ENCODE measurements around the gene INS.

INS gene

DNA sequence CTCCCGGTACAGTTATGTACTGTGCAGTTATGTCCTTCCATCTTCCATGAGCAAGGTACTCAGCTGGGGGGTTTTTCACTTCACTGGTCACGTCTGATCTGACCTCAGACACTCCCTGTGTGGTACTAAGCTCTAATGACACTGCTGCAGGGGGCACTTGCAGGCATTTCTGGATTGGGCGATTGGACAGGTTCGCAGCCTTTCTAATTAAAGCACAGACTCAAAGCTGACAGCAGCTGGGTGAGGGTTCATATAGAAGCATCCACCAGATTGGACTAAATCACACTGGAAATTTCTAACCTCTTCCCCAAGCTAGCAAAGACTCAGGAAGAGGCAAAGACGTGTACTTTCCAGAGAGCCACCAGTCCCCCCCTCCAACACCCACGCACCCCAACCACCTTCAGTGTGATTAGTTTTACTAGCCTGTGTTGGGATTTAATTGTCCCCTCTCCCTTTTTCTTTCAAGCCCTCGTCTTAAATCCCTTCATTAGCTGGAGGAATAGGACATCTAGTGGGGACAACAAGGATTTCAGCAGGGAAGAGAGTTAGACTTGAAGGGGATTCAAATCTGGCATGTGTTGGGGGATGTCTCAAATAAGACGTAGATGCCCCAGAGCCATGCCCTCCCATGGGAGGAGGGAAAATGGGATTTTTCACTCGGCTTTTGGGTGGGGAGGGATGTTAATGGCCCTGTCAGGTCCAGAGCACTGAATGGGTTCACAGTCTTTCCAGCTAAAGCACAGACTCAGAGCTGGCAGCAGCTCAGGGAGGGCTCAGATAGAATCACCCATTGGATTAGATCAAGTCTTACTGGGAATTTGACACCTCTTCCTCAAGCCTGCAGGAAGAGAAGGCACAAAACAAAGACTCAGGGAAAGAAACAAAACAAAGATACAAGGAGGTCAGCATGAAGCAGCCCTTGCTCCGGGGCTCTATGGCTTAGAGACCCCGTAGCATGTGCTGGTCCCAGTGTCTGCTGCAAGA is 10.9 kb downstream of the INS start:
- DNase-seq: no peak

DNA sequence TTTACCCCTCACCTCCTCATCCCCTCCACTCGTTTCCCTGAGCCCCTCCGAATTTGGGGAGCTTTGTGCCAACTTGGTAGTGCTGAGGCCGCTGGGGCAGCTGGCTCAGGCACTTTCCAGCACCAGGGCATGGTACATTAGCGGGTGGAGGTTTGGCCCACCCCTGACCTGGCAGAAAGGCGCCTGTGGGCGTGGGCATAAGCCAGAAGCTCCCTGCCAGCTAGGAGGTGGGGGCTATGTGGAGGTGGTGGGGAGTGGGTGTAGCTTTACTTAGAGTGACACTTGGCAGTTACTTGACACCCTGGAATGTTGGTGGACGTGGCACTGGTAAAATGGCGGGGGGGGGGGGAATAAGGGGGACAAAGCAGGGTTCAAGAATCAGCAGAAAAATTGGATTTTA is 11.5 kb downstream of the INS start:
- no peak for DNase-seq

DNA sequence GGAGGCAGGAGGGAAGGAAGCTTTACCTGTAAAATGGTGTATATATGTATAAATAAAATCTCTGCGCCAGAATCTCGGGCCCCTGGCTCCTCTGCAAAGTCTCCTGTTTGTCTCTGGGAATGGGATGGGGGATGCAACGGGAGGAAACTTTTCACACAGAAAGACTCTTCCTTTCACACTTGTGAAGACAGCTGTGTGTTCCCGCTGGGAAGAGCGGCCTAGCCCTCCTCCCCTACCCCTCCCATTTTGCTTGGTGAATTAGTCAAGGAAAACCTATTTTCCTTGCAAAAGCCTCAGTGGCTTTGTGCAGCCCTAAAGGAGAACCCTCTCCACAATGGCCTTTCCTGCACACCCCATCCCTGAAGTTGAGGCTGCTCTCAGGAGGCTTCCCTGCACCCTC is 12.4 kb downstream of the INS start:
- no peak for DNase-seq

DNA sequence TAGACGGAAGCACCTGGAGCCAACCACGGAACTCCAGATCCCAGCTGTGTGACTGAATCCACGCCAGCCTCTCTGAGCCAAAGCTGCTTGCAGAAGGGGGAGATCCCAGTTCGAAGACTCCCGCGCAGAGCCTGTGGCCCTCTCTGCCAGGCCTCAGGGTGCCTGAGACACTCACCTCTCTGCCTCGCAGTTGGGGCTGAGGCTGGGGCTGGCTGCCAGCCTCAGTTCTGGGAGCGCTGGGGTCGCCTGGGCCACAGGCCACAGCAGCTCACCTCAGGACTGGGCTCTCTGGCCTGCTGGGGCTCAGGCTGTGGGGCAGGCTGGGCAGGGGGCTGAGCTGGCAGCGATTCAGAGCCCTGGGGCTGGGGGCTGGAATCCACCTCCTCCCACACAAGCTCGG is 13.6 kb downstream of the INS start:
- DNase-seq: no peak

DNA sequence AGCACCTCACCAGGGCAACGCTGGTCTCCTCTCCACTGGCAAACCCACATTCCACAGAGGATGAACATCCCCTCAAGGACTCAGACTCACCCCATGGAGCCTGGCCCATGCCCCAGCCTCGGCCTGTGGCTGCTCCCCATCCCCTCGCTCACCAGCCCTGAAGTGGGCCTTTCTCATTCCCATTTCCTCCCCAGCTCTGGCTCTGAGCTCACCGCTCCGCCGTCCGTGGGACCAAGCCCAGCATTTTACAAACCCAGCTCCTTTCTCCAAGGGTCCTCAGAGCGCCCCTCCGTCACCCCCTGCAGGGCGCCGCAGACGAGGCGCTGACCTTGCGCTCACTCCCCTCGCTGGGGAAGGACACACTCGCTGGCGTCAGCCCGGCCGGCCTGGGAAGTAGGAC is 15.0 kb downstream of the INS start:
- no peak for DNase-seq

DNA sequence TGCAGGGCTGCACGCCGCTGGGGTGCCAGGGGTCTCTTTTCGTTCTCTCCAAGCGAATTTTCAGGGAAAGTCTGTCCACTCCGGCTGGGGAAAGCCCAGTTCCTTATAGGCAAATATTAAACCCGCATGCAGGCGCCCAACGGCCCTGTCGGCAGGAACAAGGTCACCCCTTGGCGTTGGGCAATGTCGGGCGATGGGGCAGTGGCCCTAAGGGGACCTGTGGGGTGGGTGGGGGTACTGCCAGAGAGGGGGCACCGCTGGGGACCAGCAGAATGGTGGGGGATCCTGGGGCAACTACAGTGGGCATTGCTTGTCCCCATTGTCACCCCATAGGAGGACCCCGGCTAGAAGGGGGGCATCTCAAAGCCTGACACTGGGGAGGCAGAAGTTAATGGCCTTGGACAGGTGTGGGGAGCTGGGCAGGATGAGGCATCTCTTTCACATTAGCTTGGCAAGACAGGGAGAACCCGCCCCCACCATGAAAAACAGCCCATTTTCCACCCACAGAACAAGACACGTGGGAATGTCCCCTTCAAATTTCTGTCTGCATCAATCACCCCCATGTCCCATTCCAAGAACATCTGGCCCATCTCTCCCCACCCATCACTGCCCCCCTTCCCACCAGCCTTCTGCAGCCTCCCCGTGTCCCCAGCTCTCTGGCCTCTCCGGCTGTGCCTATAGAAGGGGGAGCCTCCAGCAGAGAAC is 16.3 kb downstream of the INS start:
- DNase-seq: no peak

DNA sequence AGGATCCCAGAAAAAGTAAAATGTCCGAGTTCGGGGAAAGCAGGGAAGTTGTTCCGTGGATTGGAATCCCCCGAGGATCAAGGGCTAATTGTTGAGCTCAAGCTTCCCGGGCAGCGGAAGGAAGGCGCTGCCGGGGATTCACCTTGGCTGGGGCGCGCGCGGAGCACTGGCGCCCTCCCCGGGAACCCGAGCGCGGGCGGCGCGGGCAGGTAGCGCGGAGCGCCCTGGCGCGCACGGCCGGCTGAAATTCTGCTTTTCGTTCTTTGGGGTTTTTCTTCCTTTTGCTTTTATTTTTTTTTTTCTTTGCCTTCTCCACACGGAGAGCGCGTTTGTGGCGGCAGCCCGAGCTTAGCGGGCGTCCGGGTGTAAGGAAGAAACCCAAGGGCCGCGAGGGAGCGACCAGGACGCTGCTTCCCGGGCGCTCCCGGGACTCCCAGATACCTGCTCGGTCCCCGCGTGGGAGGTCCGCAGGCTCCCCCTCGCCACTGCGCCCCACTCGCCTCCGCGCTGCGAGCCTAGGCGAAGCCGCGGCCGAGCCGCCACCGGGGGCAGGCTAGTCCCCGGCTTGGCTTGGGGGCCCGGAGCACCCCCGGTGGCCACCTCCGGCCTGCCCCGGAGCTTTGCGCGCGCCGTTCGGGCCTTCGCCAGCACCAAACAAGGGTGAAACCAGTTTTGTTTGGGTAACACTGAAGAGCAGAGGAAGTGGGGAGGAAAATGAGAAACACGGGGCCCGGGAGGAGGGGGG is 17.0 kb downstream of the INS start:
- DNase-seq: no peak

DNA sequence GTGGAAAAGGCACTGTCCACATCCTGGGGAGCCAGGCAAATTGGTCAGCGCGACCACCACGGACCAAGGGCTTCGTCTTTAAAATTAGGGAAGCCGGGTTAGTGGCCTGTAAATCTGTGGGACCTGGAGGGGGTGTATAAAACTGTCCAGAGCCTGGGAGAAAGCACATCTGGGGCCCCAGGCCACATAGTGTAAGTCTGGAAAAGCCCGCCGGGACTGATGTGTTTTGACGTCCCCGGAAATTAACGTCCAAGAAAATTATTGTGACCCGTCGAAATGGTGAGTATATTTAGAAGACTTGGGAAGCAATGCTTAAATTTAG is 17.6 kb downstream of the INS start:
- DNase-seq: no peak

DNA sequence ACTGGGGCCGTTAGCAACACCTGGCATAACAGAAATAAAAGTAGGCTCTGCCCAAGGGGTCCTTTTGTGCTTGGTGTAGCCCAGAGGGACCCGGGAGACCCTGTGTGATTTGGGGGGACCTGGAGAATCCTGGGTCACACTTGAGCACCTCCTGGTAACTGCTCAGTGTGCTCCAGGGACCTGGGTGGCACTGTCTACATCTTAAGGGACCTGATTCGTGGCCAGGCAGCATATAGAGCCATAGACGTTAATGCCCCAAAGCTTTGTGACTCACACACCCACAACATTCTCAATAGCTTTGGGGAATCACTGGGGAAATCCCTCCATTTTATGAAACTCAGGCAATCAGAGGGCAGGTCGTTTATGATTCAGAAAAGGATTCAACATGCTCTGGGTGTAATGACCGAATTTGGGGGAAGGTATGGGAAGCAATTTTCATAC is 18.2 kb downstream of the INS start:
- no peak for DNase-seq

DNA sequence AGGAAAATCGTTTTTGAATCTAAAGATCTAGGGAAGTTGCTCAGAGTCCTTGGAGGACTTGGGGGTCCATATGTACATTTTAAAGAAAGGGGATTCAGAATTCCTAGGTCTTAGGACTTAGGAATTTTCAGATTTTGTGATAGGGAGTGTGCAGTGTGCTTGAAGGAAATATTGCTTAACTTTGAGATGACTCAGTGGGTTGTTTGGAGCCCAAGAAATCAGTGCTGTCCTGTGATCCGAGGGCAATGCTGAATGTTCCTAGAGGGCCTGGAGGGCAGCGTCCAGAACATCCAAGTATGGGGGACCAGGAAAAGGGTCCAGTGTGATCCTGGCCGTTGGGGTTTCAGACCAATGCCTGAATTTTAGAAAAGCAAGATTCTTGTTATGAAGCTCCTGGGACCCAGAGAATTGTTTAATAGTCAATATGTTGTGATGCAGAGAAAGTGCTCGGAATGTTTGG is 18.7 kb downstream of the INS start:
- DNase-seq: no peak

DNA sequence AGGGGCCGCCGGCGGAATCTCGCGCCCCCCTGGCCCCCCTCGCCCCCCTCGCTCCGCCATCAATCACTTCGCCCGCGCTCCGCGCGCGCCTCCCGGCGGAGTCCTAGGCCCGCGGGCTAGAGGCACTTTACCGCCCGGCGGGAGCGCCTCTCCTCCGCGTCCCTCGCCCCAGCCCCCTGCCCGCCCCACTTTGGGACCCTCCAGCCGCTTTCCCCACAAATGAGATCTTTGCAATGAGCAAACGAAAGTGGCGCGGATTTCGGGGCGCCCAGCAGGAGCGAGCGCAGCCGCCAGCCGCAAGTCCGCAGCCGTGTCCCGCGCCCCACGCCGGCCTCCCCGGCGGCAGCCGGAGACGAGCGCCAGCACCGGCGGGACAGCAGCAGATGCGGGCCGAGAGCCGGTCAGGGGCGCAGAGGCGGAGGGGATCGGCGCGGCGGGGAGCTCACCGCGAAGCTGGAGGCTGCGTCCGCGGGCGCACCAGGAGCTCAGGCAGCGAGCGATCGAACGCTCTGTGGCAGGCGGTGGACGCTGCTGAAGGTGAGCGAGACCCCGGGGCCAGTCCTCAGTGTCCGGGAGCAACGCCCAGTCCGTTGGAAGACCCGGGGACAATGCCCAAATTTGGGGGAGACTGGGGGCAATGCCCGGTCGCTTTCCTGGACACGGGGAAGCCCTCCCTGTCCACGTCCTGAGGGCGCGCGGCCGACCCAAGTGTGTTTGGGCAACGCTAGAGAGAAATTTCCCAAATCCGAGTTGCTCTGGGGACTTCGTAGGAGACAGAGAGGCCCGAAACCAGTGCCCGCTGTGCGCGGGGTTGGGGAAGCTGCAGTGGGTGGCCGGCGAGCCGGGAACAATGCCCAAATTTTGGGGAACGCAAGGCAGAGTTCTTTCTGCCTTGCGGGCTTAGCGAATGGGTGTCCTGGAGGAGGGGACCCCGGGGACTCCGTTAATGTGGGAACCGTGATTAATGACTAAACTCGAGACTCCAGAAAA is 20.3 kb downstream of the INS start:
- DNase-seq: no peak

DNA sequence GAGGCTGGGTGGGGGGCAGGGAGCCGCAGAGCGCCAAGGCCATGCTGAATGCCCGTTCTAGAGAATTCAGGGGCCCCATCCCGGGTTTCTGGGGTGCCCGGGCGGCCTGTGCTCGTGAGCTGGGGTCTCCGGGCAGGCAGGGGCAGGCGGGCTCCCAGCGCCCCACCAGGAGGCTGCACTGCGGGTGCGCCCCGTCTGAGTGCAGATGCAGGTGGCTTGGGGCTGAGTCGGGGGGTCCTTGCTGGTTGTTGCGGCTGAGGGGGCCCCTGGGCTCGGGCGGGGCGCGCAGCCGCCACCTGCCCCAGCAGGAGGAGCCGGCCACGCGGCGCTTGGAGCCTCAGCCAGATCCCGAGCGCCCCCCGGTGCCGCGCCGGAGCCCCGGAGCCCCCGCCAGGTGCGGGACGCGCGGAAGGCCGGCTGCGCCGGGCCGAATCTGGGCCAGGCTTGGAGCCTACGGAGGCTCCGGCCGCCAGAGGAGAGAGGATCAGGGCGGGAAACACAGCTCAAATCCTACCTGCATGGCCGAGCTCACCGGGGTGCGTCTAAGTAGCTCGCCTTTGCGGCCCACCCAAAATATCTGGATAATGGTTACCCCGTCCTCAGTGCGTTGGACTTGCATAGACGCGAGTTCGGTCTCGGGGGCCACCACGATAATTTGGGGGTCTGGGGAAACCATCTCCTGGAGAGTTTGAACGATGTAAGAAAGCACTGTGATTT is 21.2 kb downstream of the INS start:
- DNase-seq: no peak

DNA sequence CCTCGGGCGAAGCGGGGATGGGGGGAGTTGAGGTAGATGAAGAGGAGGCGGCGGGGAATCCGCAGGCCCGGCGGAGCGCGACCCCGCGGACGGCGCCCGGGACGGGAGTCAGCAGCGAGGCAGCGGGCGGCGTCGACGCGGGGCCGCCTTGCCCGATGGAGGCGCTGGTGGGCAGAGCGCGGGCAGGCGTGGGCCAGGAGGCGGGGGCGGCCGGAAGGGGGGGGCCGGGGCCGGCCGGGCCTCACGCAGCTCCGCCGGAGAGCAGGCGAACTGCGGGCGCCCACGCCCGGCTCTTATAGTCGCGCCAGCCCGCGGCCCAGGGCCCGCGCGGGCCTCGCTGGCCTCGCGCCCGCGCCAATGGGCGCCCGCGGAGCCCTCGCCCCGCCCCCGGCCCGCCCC is 21.9 kb downstream of the INS start, which contains the start of gene IGF2:
IGF2 (minus strand) TSS at position 267 of the 399 bp plus-strand sequence. CDS start 3,866 bp downstream, outside the sequence.
- DNase-seq: no peak

DNA sequence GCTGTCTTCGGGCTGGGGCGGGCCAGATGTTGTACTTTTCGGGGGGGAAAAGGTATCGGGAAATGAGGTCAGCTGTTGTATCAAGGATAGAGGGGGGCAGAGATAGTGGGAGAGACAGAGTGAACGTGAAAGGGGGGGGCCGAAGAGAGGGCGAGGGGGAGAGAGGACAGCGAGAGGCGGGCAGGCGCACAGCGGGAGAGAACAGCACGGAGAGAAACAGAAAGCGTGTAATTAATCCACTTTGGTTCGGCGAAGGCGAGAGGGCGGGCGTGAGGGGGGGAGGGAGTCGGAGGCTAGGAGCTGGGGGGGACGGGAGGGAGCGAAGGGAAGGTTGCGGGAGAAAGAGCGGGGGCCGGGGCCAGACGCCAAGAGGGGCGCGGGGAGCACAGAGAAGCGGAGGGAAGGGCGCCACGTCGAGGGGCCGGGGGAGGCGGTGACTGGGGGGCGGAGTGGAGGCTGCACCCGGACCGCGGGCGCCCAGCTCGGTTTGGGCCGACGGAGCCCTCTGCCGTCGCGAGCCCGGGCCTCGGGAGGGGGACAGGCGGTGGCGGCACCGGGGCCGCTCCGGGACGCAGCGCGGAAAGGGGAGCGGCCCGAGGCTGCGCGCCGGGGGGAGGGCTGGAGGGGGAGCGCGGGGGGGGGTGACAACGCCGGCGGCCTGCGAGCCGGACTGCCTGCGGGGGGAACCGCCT is 22.4 kb downstream of the INS start:
- no peak for DNase-seq

DNA sequence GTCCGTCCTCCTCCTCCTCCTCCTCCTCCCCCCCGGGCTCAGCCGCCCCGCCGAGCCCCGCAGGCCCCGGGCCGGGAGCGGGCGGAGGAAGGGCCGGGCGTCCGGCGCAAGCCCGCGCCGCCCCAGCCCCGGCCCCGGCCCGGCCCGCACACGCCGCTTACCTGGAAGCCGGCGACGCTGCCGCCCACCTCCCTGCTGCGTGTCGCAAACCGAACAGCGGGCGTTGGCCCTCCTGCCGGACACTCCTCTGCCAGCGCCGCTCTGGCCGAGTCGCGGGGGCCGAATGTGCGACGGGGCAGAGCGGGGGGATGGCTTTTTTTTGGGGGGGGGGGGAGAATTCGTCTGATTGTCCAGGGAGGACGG is 23.0 kb downstream of the INS start:
- DNase-seq: no peak

DNA sequence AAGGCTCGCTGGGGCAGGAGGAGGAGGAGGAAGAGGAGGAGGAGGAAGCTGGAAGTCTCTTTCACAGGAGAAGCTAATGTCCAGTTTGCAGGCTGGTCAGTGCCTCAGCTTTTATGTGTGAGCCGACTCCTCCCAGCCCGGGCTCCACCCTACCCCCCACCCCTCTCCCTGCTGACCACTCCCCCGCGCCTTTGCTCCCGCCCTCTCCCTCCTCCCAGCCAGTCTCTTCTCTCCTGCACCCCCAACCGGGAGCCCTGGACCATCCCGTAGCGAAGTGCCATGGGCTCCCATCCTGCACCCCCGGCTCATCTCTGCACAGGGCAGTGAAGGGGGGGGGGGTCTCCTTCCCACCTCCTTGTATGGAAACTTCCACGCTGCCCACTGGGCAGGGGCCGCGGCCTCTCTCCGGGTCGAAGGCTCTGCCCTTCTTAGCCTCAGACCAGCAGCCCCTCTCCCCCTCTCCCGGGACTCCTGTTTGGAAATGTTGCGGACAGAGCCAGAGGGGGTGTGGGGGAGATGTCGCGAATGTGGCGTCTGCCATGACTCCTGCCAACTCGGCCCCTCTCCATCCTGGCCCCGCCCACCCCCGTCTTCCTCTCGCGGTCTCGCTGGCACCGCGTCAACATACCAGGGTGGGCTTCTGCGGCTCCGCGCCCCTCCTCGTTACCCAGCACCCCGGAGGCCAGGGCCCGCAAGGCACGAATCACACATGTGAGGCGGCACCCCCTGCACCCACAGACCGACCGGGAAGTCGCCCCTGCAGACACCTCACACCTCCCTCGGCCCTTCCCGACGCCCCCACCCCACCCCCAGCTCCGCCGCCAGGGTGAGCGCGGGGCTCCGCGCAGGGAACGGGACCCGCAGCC is 23.6 kb downstream of the INS start:
- DNase-seq: no peak

DNA sequence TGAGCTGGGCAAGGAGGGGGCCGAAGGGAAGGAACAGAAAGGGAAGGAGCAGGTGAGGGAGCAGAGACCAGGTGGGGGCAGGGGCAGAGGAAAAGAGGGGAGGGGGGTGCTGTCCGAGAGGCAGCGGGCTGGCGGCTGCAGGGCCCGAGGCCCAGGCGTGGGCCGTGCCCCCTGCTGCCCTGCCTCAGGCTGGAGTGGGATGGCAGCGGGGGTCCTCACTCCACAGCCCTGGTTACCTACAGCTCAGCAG is 24.1 kb downstream of the INS start:
- DNase-seq: no peak

DNA sequence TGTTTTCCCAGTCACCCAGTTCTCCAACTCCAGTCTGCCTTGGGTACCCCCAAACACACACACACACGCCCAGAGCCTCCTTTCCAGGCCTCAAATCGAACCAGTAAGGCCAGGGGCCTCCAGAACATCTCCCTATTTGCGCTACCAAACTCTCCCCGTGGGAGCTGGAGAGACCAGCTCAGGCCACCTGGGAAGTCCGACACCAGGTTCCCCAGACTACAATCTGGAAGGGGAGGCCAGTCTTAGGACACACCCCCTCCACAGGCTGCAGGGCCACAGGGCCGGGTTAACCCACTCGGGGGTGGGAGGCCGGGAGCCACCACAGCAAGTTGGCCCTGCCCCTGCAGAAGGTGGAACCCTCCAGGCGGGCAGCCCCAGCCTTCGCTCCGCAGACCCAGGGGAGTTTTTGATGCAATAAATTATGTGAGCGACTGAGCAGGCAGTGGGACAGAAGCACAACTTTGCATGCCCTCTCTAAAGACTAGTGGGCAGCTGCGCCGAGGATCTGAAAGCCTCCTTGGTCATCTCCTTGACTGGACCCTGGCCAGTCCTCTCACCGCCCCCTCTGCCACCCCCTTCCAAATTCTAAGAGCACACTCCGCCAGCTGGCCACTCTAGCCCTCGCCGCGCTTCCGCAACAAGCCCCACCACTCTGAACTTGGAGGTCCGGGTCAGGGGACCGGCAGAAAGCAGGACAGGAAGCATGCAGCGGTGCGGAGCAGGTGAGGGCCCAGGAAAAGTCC is 24.6 kb downstream of the INS start:
- no peak for DNase-seq
